ENCODE data around the gene AGPAT2.

Gene AGPAT2

DNA sequence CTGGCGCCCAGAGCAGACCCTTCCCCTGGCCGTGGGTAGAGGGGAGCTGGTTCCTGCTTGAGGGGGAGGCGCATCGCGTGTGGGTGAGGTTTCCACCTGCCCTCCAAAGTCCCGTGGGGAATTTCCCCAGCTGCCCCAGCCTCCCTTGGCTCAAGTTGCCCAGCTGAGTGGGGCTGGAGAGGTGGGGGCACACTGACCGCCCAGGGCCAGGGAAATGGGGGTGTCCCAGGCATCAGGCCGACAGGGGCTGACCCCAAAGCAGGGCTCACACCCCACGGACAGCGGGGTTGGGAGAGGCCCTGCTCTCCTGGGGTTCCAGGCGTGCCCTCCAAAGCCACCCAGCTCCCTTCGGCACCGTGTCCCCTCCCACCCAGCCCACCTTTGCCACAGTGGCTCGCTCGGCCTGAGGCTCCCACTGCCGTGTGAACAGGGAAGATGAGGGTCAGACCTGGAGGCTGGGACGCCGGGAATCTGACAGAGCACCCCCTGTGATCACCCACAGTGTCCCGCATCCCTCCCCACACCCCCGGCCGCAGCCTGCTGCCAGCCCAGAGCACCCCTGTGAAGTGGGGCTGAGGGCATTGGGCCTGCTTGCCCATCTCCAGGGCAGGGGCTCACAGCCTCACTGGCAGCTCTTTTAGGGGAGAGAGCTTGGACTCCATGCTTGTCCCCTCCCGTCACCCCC is 25.5 kb downstream of the AGPAT2 start:
- no peak for DNase-seq (ENCODE audit: low spot score)

GRCh38 chr9:136660971-136661550 is 26.2 kb downstream of the AGPAT2 start:
- DNase-seq (ENCODE audit: low spot score) = no peak

- DNase-seq (ENCODE audit: low spot score) = no peak
These were observed 27.1 kb downstream of the AGPAT2 start for GRCh38 chr9:136659861-136660784.

DNA sequence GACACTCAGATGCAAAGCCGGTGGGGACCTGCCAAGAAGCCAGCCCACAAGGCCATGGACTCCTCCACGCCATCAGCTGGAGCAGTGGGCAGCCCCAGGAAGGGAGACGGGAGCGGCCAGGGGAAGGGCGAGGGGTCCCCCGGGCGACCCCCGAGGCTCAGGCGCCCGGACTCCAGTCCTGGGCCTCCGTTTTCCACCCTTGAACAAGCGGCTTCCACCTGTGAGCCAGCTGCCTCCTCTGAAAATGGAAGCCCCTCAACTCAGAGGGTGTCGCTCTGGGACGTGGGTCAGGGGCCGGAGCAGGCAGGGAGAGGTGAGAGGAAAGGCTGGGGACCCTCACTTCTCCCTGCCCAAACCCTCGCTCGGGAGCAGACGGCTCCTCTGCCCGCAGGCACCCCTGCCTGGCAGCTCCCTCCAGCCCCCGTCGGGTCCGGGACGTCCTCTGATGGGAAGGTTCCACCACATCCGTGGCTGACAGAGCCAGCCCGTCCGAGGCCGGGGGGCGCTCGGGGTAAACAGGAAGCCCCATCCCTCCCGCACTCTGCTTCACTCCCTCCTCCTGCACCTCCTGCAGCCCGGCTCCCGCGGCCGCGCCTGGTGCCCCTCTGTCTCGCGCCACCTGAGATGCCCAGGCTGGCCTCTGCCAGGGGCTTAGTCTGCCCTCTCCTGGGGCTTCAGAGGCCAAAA is 28.3 kb downstream of the AGPAT2 start:
- no peak for DNase-seq (ENCODE audit: low spot score)

DNA sequence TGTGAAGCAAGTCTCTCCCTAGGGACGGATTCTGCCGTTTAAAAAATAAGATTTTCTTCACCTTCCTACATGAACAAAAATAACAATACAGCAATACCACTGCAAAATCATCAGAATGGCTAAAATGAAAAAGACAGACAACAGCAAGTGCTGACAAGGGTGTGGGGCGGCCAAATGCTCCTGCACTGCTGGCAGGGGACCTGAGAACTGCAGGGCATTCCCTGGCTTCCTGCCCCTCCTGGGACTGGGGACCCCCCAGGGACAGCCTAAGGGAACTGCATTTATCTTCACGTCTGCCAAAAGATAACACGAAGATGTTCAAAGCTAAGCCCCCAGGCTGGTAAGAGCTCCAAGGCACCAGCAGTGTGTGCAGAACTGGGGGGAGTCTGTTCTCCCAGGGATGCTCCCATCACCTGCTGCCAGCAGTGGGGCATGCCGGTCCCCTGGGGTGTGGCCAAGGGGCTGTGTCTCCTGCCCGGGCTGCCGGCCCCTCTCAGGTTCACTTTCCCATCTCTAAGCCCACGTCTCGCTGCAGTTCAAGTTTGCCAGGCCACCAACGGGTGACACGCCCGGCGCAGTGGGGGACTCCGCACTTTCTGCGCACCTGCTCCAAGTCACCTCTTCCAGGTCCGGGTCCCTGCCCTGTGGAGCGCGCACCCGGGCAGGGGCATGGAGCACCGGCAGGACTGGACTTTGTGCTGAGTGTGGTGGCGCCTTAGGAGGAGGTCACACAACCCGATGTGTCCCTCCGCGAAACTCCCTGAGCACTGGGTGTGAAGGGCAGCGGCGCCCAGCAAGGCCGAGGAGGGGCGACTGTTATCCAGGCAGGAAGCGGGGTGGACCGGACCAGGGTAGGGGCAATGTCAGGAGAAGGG is 29.0 kb downstream of the AGPAT2 start:
- DNase-seq (ENCODE audit: low spot score) = no peak

GRCh38 chr9:136656795-136657611 is 30.3 kb downstream of the AGPAT2 start:
- no peak for DNase-seq (ENCODE audit: low spot score)

GRCh38 chr9:136656183-136656738 is 31.0 kb downstream of the AGPAT2 start:
- DNase-seq (ENCODE audit: low spot score) = no peak

DNA sequence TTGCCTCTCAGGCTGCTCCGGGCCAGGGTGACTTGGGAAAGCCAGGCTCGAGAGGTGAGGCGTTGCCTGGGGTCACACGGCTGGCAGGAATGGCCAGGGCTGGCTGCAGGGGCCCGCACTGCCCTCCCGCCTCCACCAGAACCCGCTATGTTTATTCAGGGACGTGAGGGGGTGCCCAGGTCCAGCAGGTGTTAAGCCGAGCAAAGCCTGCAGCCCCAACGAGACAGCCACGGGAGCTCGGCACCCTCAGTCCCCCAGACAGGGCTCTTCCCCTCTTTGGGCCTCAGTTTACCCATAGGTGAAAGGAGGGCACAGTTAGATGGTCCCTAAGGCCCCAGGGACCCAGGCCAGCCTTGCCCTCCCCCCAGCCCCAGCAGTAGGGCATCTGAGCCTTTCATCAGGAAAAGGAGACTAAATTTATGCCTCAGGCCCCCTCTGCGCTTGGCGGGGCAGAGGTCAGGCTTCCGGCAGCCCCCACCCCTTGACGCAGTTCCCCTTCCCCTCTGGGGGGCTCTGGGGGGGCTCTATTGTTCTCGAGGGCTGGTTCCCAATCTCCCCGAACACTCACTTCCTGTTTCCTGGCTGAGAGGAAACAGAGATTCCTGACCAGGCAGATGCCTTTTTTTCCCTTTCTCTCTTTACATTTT is 31.6 kb downstream of the AGPAT2 start:
- DNase-seq (ENCODE audit: low spot score) = no peak

GRCh38 chr9:136654820-136655535 is 32.3 kb downstream of the AGPAT2 start:
- DNase-seq (ENCODE audit: low spot score) = no peak

DNA sequence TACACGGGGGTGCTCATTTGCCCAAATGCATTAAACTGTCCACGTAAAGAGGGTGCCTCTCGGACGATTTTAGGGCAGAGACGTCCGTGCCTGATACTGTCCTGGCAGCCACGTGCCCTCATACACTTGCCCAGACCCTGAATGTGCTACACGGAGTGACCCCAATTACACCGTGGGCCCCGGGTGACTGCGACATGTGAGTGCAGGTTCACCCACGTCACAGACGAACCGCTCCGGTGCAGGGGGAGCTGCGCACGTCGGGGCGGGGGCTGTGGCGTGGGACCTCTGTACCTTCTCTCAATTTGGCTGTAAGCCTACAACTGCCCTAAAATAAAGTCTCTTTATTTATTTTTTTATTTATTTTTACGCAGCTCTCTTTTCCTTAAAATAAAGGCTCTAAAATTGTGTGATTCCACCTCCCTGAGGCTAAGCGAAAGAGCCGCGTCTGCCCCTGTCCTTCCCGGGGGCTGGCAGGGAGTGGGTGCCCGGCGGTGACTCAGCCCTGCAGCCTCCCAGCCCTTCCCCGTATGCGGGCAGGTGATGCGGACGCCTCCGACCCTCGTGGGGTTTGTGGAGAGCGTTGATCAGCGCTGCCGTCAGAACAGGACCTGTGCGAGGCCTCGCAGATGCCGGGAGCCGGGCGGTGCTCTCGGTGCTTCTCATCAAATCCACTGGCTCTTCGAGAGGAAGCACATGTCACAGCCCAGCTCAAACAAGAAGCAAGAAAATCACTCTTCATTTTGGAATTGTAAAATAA is 33.8 kb downstream of the AGPAT2 start:
- no peak for DNase-seq (ENCODE audit: low spot score)

DNA sequence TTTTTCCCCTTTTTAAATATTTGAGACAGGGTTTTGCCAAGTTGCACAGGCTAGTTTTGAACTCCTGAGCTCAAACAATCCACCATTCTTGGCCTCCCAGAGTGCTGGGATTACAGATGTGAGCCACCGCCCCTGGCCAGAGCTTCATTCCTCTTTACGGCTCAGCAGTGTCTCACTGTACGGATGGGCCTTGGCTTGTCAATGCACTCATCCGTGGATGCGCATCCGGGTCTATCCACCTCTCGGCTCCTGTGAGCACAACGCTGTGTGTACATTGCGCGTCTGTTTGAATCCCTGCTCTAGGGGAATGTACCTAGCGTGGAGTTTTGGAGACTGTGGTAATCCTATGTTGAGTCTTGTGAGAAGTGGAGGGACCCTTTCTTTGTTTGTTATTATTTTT is 35.4 kb downstream of the AGPAT2 start:
- no peak for DNase-seq (ENCODE audit: low spot score)

GRCh38 chr9:136650648-136651047 is 36.6 kb downstream of the AGPAT2 start:
- DNase-seq (ENCODE audit: low spot score) = no peak

- no peak for DNase-seq (ENCODE audit: low spot score)
These were observed 37.2 kb downstream of the AGPAT2 start for GRCh38 chr9:136650021-136650420.

DNA sequence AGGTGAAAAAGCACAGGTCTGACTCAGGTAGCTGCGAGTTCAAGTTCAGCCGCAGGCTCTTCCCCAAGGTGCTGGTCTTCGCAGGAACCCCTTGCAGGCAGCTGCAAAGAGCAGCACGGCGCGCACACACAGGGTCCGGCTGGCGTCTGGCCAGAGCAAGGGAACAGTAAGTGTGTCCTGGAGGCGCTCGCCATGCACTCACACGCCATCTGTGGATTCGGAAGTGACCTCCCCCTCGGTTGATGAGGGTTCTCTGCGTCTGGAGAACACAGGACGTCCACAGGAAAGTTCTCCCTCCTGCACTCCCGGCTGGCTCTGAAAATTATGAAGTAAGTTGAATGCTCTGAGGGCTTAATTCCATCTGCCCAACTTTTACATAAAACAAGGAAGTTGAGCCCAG is 38.5 kb downstream of the AGPAT2 start:
- DNase-seq (ENCODE audit: low spot score) = no peak

DNA sequence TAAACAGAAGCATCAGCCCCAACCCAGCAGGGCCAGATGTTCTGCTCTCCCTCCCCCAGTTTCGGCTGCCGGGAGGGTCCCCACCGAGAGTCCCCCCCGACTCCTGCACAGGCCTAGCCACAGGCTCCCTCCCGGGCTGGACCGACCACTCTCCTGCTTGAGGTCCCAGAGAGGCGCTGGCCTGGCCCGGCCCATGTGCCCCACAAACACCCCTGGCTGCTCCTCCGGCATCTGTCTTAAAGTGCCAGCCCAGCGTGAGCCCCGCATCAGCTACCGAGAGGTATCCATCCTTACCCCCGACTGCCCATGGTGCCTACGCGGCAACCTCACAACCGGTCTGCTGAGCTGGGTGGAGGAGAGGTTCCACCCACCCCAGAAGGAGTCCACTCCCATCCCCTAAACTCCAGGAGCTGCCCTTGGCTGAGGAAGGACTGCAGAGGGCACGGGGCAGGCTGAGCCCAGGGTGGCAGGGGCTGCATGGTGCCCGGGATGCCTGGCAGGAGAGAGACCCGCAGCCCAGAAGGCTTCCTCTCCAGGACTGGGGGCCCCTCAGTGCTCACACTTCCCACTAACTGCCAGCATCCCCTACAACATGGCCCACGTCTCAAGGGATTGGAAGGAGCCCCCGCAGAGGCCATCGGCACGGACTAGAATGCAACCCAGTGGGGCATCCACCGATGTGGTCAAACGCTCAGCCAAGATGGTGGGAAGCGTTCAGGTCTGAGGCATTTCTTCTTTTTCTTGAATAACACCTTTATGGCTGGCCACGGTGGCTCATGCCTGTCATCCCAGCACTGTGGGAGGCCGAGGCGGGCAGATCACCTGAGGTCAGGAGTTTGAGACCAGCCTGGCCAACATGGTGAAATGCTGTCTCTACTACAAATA is 40.2 kb downstream of the AGPAT2 start:
- no peak for DNase-seq (ENCODE audit: low spot score)

DNA sequence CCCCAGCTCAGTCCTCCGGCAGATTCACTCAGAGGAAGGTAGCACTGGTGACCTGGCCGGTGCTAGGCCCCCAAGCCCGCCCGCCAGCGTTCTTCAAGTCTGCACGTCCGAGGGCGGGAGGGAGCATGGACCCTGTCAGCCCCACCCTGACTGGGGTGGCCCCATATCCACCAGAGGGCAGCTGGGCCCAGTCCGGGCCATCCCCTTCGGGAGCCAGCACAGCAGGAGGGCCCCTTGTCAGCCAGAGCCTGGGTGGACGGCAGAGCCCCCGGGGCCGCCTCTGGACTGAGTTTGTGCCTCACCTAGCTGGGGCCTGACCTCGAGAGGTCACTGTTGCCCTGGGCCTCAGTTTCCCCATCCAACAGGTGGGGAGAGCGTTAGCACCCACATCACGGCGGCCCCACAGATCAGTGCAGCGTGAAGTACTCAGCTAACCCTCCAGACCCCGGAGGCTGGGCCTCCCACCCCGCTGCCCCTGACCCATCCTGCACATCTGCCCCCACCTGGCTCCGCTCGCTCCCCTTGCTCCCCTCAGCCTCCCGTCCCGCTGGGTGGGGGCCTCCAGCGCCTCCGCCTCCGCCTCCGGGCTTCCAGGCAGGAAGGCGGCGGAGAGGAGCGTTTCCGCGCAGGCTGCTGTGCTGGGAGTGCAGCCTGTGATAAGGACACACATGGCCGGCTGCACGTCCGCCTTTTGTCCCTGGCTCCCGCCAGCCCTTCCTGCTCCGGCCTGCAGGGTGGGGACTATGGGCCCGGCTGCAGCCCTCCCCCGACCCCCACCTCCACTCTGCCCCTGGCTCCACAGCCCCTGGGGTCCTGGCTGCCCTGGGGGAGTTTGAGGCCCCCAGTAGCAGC is 41.1 kb downstream of the AGPAT2 start:
- no peak for DNase-seq (ENCODE audit: low spot score)
